PFSK-1 (cell line): ENCODE data around the gene IL6ST.

Experiments used
- FOXP2 ChIP-seq: optimal IDR thresholded peaks from 2 replicates; pipeline ENCODE3; 2011; ENCODE audit warnings: borderline replicate concordance, control low read depth, inconsistent platforms; ENCODE audit not compliant: insufficient read depth; ENCODE audit errors: extremely low read length, extremely low read depth
- POLR2AphosphoS5 ChIP-seq: IDR thresholded peaks from 2 replicates; pipeline ENCODE4 v1.6.1; 2012; ENCODE audit warnings: low read depth, mild to moderate bottlenecking, control low read depth, low read length, moderate library complexity
- REST ChIP-seq, 2 experiments: IDR thresholded peaks; 2 replicates each; pipeline versions ENCODE4 v1.6.1 to v1.8.0; 2011 to 2012; ENCODE audit warnings: low read depth in 2 of 2, low read length in 2 of 2, control low read depth in 1 of 2, inconsistent platforms in 1 of 2, mild to moderate bottlenecking in 1 of 2, moderate library complexity in 1 of 2; ENCODE audit not compliant: insufficient read depth in 1 of 2
- SIN3A ChIP-seq: IDR thresholded peaks from 2 replicates; pipeline ENCODE4 v1.6.1; 2012; ENCODE audit warnings: mild to moderate bottlenecking, low read length, moderate library complexity, borderline replicate concordance; ENCODE audit not compliant: insufficient read depth
- TAF1 ChIP-seq: IDR thresholded peaks from 2 replicates; pipeline ENCODE4 v1.6.1; 2012; ENCODE audit warnings: low read length, control low read depth, borderline replicate concordance; ENCODE audit not compliant: insufficient read depth

IL6ST gene

DNA sequence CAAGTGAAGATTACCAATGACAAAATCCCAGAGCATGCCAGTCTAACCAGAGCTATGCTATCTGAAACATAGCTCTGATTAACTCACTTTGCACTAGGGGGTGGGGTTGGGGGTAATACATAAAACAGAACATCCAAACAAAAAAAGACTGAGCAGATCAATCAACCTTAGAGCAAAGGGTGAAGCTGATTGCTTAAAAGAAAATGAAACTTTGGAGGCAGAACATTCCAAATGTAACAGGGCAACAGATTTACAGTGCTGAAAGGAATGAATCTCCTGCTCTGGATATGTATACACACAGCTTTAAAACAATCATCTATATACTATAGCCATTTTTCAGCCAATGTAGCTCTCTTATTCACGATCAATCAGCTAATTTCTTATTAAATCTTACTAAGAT is 4.9 kb downstream of the IL6ST start:
- TF ChIP-seq SIN3A (no peak), FOXP2 (no peak), POLR2AphosphoS5 (no peak), REST (IDR thresholded peaks at IDR 0.05; ENCODE audit: insufficient read depth in 1 of 2, low read depth in 2 of 2, low read length in 2 of 2) (no peak), TAF1 (no peak)

- no peak for TF ChIP-seq TAF1
- TF ChIP-seq FOXP2 = no peak
- no peak for TF ChIP-seq SIN3A
- no peak for TF ChIP-seq REST (IDR thresholded peaks at IDR 0.05; ENCODE audit: insufficient read depth in 1 of 2, low read depth in 2 of 2, low read length in 2 of 2)
- TF ChIP-seq POLR2AphosphoS5 = no peak
Measured at GRCh38 chr5:55988979-55989638, 5.7 kb downstream of the IL6ST start.

DNA sequence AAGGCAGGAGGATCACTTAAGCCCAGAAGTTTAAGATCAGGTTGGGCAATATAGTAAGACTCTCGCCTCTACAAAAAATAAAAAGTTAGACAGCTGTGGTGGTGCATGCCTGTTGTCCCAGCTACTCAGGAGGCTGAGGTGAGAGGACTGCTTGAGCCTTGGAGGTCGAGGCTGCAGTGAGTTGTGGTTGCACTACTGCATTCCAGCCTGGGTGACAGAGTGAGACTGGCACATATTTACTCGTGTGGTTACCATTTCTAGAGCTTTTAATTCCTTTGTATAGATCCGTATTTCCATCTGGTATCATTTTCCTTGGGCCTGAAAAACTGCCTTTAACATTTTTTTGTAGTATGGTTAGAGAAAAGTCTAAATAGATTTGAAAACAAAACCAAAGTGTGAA is 7.8 kb downstream of the IL6ST start:
- TF ChIP-seq POLR2AphosphoS5 (no peak), SIN3A (no peak), FOXP2 (no peak), TAF1 (no peak), REST (IDR thresholded peaks at IDR 0.05; ENCODE audit: insufficient read depth in 1 of 2, low read depth in 2 of 2, low read length in 2 of 2) (no peak)

DNA sequence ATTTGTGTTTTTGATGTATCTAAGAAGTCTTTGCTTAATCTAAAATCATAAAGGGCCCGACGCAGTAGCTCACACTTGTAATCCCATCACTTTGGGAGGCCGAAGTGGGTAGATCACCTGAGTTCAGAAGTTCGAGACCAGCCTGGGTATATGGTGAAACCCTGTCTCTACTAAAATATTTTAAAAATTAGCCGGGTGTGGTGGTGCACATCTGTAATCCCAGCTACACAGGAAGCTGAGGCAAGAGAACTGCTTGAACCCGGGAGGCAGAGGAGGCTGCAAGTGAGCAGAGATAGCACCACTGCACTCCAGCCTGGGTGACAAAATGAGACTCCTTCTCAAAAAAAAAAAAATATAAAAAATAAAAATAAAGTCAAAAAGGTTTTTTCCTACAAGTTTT is 9.6 kb downstream of the IL6ST start:
- TF ChIP-seq TAF1 (no peak), SIN3A (no peak), POLR2AphosphoS5 (no peak), REST (IDR thresholded peaks at IDR 0.05; ENCODE audit: insufficient read depth in 1 of 2, low read depth in 2 of 2, low read length in 2 of 2) (no peak), FOXP2 (no peak)

DNA sequence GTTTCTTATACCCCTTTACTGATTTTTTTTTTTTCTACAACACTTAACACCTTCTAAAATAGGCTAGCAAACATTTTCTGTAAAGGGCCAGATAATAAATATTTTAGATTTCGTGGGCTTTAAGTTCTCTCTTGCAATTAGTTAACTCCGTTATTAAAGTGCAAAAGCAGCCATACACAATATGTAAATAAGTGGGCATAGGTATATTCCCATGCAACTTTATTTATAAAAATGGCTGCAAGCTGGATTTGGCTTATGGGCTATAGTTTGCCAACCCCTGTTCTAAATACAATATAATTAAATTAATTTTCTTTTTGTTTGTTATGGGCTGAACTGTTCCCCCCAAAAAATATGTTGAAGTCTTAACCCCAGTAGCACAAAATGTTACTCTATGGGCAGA is 10.8 kb downstream of the IL6ST start:
- TF ChIP-seq FOXP2 (no peak), SIN3A (no peak)
